ENCODE measurements around the gene ABLIM2.

ABLIM2 gene

DNA sequence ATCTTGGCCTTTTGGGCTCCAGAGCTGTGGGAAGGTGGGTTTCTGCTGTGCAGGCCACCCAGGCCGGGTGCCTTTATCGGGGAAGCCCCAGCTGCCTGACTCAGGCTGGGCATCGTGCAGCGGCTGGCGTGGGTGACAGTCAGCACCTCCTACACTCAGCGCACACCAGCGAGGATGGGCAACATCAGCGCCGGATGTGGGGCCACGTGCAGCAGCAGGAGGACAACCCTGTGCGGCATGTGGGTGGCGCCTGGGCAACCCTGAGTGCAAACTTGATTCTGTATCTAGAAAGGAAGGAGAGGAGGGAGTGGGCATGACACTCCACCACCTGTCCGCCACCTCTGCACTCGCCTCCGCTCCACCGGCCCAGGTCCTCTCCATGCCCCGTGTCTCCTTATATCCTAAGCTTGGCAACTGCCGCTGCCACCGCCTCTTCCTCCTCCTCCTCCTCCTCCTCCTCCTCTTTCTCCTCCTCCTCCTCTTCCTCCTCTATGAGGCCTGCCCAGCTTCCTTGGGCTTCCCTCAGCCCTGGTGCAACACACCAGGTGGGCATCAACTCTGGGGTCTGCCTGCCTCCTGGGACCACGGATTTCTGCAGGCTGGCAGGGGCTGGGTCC lies 111.6 kb downstream of the ABLIM2 start:
- H3K4me3 ChIP-seq (replicated peaks; ENCODE audit: low read depth, low read length), result no peak overlapping the region
- TF ChIP-seq, protein P1, sequence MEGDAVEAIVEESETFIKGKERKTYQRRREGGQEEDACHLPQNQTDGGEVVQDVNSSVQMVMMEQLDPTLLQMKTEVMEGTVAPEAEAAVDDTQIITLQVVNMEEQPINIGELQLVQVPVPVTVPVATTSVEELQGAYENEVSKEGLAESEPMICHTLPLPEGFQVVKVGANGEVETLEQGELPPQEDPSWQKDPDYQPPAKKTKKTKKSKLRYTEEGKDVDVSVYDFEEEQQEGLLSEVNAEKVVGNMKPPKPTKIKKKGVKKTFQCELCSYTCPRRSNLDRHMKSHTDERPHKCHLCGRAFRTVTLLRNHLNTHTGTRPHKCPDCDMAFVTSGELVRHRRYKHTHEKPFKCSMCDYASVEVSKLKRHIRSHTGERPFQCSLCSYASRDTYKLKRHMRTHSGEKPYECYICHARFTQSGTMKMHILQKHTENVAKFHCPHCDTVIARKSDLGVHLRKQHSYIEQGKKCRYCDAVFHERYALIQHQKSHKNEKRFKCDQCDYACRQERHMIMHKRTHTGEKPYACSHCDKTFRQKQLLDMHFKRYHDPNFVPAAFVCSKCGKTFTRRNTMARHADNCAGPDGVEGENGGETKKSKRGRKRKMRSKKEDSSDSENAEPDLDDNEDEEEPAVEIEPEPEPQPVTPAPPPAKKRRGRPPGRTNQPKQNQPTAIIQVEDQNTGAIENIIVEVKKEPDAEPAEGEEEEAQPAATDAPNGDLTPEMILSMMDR (IDR thresholded peaks at IDR 0.05; ENCODE audit: insufficient read depth, low read length, poor library complexity, severe bottlenecking), result no peak
- no peaks in the 10 kb centered on the region; the same call in 1 of the 2 replicates for H3K27me3 ChIP-seq (replicated peaks; ENCODE audit: control insufficient read depth, insufficient read depth, low read length)
- no peak for DNase-seq (ENCODE audit: extremely low read depth, insufficient read length)
- no peaks in the 10 kb centered on the region for H3K36me3 ChIP-seq (ENCODE audit: control insufficient read depth, insufficient read depth, low read length)

DNA sequence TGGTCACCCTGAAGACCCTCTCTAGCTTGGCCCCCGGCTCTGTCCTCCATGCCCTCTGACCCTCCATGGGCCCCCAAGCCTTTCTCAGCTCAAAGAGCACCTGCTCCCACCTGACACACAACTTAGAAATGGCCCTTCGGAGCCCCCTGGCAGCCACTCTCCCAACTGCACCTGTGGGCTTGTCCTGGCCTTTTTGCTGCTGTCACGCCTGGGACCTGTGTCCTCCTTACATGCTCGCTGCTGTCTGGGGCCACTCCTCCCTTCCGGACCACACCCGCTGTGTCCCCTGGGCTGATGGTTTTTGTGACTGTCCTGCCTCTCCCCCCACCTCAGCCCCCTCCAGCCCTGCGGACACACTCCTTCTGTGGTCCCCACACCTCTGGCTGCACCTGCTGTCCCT lies 112.7 kb downstream of the ABLIM2 start:
- no peak for DNase-seq (ENCODE audit: extremely low read depth, insufficient read length)

DNA sequence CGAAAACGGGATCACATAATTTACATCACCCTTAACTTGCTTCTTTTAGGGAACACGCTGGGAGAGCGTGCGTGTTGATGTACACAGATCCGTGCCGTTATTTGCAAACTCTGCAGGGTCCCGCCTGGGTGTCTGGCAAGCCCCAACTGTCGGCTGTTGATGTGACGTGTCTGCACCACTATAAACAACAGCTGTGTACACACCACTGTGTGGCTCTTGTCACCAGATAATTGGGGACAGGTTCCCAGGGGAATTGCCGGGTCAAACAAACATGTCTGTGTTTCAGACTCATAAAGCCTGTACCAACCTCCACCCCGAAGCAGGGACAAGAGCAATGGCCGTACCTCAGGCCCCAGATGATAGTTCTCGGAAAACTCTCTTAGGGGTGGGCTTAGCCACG lies 113.9 kb downstream of the ABLIM2 start:
- DNase-seq (ENCODE audit: extremely low read depth, insufficient read length), result no peak
- H3K36me3 ChIP-seq (ENCODE audit: control insufficient read depth, insufficient read depth, low read length), result no peaks in the 10 kb centered on the region
- no peaks in the 10 kb centered on the region; the same call in 1 of the 2 replicates for H3K27me3 ChIP-seq (replicated peaks; ENCODE audit: control insufficient read depth, insufficient read depth, low read length)
- no peak overlapping the region for H3K4me3 ChIP-seq (replicated peaks; ENCODE audit: low read depth, low read length)
- TF ChIP-seq, protein P1 (IDR thresholded peaks at IDR 0.05; ENCODE audit: insufficient read depth, low read length, poor library complexity, severe bottlenecking), result no peak

More for the DNA sequence above, 112.7 kb downstream of the ABLIM2 start:
- H3K36me3 ChIP-seq (ENCODE audit: control insufficient read depth, insufficient read depth, low read length), result no peaks in the 10 kb centered on the region
- no peak overlapping the region for H3K4me3 ChIP-seq (replicated peaks; ENCODE audit: low read depth, low read length)
- no peaks in the 10 kb centered on the region; the same call in 1 of the 2 replicates for H3K27me3 ChIP-seq (replicated peaks; ENCODE audit: control insufficient read depth, insufficient read depth, low read length)
- TF ChIP-seq, protein P1 (IDR thresholded peaks at IDR 0.05; ENCODE audit: insufficient read depth, low read length, poor library complexity, severe bottlenecking), result no peak

DNA sequence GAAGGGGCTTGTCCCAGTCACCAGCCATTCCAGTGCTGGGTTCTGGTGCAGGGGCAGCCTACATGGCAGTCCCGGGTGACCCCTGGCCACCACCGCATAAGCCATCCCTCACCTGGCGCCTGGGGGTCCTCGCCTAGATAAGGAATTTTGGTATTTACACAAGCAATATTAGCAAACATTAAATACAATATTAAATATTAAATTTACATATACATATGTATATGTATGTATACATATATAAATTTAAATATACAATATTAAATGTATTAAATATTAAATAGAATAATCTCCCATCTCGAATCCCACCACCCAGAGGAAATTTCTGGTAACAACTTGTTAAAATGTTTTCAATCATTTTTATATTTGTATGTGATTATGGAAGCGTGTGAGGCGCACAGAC lies 114.4 kb downstream of the ABLIM2 start:
- no peak overlapping the region for H3K4me3 ChIP-seq (replicated peaks; ENCODE audit: low read depth, low read length)
- no peaks in the 10 kb centered on the region for H3K36me3 ChIP-seq (ENCODE audit: control insufficient read depth, insufficient read depth, low read length)
- no peaks in the 10 kb centered on the region; the same call in 1 of the 2 replicates for H3K27me3 ChIP-seq (replicated peaks; ENCODE audit: control insufficient read depth, insufficient read depth, low read length)
- TF ChIP-seq, protein P1 (IDR thresholded peaks at IDR 0.05; ENCODE audit: insufficient read depth, low read length, poor library complexity, severe bottlenecking), result no peak
- no peak for DNase-seq (ENCODE audit: extremely low read depth, insufficient read length)

DNA sequence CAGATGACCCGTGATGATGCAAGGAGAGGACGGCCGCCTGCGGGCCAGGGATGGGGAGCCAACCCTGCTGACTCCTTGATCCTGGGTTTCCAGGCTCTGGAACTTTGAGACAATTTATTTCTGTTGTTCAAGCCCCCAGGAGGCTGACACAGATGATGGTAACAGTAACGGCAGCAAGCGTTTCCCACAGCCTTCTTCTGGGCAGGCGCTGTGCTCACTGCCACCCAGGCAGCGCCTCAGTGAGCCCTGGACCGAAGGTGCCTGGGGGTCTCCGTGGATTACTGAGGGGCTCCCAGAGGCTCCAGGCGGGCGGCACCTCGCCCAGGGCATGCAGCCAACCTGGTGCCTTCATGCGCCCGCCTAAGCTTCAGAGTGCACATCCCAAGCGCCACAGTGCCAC lies 115.0 kb downstream of the ABLIM2 start:
- TF ChIP-seq, protein P1 (IDR thresholded peaks at IDR 0.05; ENCODE audit: insufficient read depth, low read length, poor library complexity, severe bottlenecking), result no peak
- Histone ChIP-seq H3K36me3 (ENCODE audit: control insufficient read depth, insufficient read depth, low read length) (no peaks in the 10 kb centered on the region), H3K4me3 (replicated peaks; ENCODE audit: low read depth, low read length) (no peak overlapping the region), H3K27me3 (replicated peaks; ENCODE audit: control insufficient read depth, insufficient read depth, low read length) (no peaks in the 10 kb centered on the region; the same call in 1 of the 2 replicates)
- no peak for DNase-seq (ENCODE audit: extremely low read depth, insufficient read length)

All from GM06990 (cell line).